Immature natural killer cell (primary cell): ENCODE results near the gene GDF10. TPM values are rescaled to one million over a fixed set of nuclear protein-coding genes. Genes with fewer than 3 reads are reported as not detected.

Source experiments
- DNase-seq, 3 donors: peaks; one replicate each; pipeline ENCODE4 v3.0.0; 2022; ENCODE audit warnings: mixed read lengths in 1 of 3
- H3K27ac Mint-ChIP-seq, 6 donors: one replicate each; pipeline ENCODE4 v1.8.0; 2020; ENCODE audit warnings: mixed read lengths in 6 of 6, mild to moderate bottlenecking in 5 of 6, inconsistent platforms in 4 of 6, moderate library complexity in 3 of 6
- H3K27me3 Mint-ChIP-seq, 3 donors: one replicate each; pipeline ENCODE4 v1.8.0; 2020 to 2021; ENCODE audit warnings: low read depth in 3 of 3, mild to moderate bottlenecking in 3 of 3, mixed read lengths in 3 of 3, moderate library complexity in 3 of 3, inconsistent platforms in 1 of 3
- H3K36me3 Mint-ChIP-seq, 3 donors: one replicate each; pipeline ENCODE4 v1.8.0; 2020; ENCODE audit warnings: mixed read lengths in 3 of 3, inconsistent platforms in 2 of 3, mild to moderate bottlenecking in 2 of 3
- H3K4me1 Mint-ChIP-seq, 2 donors: one replicate each; pipeline ENCODE4 v1.8.0; 2020; ENCODE audit warnings: inconsistent platforms in 2 of 2, mild to moderate bottlenecking in 2 of 2, mixed read lengths in 2 of 2, moderate library complexity in 1 of 2
- H3K4me3 Mint-ChIP-seq, 5 donors: one replicate each; pipeline ENCODE4 v1.8.0; 2020; ENCODE audit warnings: mild to moderate bottlenecking in 5 of 5, mixed read lengths in 5 of 5, inconsistent platforms in 3 of 5, moderate library complexity in 3 of 5
- H3K9me3 Mint-ChIP-seq, 6 donors: one replicate each; pipeline ENCODE4 v1.8.0; 2020; ENCODE audit warnings: mild to moderate bottlenecking in 6 of 6, mixed read lengths in 6 of 6, inconsistent platforms in 4 of 6, moderate library complexity in 3 of 6
- polyA plus RNA-seq, 3 donors: library from polyadenylated mRNA; unstranded; fragments of 300-500 nt; fragmentation: Illumina TruSeq; gene quantifications; one replicate each; pipeline ENCODE4 v1.2.3, GENCODE V29; 2021

GDF10 gene
- polyA plus RNA-seq, 3 donors from 2014 or later: not detected

DNA sequence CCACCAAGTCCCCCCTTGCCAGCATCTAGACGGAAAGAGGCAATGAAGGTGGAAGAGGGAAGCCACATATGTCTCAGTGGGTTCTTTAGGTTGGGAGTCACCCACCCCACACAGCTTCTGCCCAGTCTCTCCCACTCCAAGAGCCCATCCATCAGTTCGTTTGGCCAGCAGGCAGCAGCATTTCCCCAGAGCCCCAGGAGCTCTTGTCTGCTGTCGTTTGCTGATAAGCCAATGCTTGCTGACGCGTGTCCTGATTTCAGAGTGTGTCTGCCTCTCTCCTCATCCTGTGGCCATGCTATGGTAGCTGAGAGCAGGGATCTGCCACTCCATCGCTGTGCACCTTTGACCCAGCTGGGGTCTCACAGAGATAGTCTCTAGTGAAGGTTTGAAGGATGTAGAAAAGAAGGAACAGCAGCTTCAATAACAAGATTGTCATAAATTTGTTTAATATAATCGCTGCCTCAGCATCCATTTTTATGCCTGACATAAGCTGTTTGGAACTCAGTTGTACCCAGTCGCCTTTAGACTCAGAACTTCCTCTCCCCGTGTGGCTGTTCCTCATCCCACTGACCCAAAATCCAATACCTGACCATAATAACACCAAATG is 39.4 kb upstream of the GDF10 start:
- DNase-seq: no peak
- Mint-ChIP-seq H3K9me3 (peaks cover 0 to 6% (median 0%) of the 10 kb centered on the region in 6 donors), H3K4me3 (no peak overlapping the region), H3K4me1 (peaks cover 24 to 35% of the 10 kb centered on the region in 2 donors), H3K27ac (peak overlapping the region in 3 of 6 donors; percentile 23 to 53 (median 31)), H3K36me3 (no peaks in the 10 kb centered on the region), H3K27me3 (peaks cover 0 to 3% (median 0%) of the 10 kb centered on the region in 3 donors)

- H3K4me3 Mint-ChIP-seq: no peak overlapping the region
- no peak for DNase-seq
- H3K27me3 Mint-ChIP-seq: peaks cover 0 to 3% (median 0%) of the 10 kb centered on the region in 3 donors
- peaks cover 0 to 6% (median 0%) of the 10 kb centered on the region in 6 donors for H3K9me3 Mint-ChIP-seq
- peaks cover 24 to 34% of the 10 kb centered on the region in 2 donors for H3K4me1 Mint-ChIP-seq
- H3K27ac Mint-ChIP-seq: peak overlapping the region in 3 of 6 donors; percentile 23 to 71 (median 53)
- no peaks in the 10 kb centered on the region for H3K36me3 Mint-ChIP-seq
These were observed 38.9 kb upstream of the GDF10 start for GRCh38 chr10:47261121-47261520.

DNA sequence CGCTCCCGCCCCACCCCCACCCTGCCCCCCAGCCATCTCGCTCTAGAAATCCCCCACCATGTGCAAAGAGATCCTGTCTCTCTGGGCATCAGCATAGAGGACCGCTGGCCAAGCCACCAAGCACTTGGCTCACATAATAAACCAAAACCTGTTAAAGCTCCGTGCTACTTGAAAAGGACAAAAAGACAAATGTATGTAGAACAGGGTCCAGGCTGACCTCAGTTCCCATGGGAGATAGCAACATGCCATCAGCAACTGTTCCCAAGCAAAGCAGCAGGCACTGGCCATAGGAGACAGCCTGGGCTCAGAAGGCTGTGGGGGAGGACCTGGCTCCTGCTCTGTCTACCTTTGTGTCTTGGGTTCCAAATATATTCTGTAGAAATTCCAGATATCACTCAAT is 38.4 kb upstream of the GDF10 start:
- Mint-ChIP-seq H3K4me3 (no peak overlapping the region), H3K4me1 (peaks cover 22 to 30% of the 10 kb centered on the region in 2 donors), H3K27ac (no peak overlapping the region), H3K9me3 (peaks cover 0 to 6% (median 0%) of the 10 kb centered on the region in 6 donors), H3K36me3 (no peaks in the 10 kb centered on the region), H3K27me3 (peaks cover 0 to 3% (median 1%) of the 10 kb centered on the region in 3 donors)
- no peak for DNase-seq

GRCh38 chr10:47262606-47263533 is 37.1 kb upstream of the GDF10 start:
- peaks cover 9 to 17% of the 10 kb centered on the region in 2 donors for H3K4me1 Mint-ChIP-seq
- H3K27ac Mint-ChIP-seq: no peak overlapping the region

DNA sequence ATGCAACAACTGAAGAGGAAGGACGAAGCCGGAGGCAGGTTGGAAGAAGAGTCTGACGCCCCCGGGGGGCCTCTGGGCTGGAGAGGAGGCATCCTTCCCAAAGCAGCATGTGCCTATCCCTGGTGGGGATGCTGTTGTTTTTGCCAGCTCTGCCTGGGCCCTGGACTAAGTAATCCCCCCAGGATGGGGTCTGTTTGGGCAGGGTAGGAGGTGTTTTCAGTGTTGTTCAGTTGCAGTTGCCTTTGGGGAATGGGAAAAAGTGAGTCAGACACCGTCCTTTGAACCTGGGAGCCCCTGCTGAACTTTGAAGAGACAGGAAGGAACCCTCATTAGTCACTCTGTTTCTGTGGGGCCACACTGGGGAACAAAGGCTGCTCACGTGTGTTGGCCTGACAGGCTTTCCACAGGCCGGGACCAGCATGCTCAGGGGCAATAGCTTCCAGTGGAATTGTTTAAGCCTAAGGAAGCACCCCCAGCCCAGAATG is 35.2 kb upstream of the GDF10 start:
- peaks cover 0 to 6% (median 0%) of the 10 kb centered on the region in 6 donors for H3K9me3 Mint-ChIP-seq
- no peak overlapping the region for H3K27ac Mint-ChIP-seq
- no peak overlapping the region for H3K4me3 Mint-ChIP-seq
- no peak for DNase-seq
- no peaks in the 10 kb centered on the region for H3K36me3 Mint-ChIP-seq
- peaks cover 0 to 6% (median 5%) of the 10 kb centered on the region in 3 donors for H3K27me3 Mint-ChIP-seq
- H3K4me1 Mint-ChIP-seq: peaks cover 4 to 12% of the 10 kb centered on the region in 2 donors

More at GRCh38 chr10:47262606-47263533, 37.1 kb upstream of the GDF10 start:
- DNase-seq: no peak
- Mint-ChIP-seq H3K4me3 (no peak overlapping the region), H3K27me3 (peaks cover 0 to 5% (median 3%) of the 10 kb centered on the region in 3 donors), H3K36me3 (no peaks in the 10 kb centered on the region), H3K9me3 (peaks cover 0 to 6% (median 0%) of the 10 kb centered on the region in 6 donors)

- Mint-ChIP-seq H3K36me3 (no peaks in the 10 kb centered on the region), H3K27ac (no peak overlapping the region), H3K27me3 (peaks cover 0 to 7% (median 5%) of the 10 kb centered on the region in 3 donors), H3K4me1 (peaks cover 0 to 2% of the 10 kb centered on the region in 2 donors), H3K4me3 (no peak overlapping the region), H3K9me3 (peaks cover 0 to 6% (median 0%) of the 10 kb centered on the region in 6 donors)
- no peak for DNase-seq
These were observed 33.4 kb upstream of the GDF10 start for GRCh38 chr10:47266602-47267001.

- Mint-ChIP-seq H3K4me3 (no peak overlapping the region), H3K4me1 (no peaks in the 10 kb centered on the region), H3K27ac (no peak overlapping the region)
These were observed 31.3 kb upstream of the GDF10 start for GRCh38 chr10:47268696-47269095.

GRCh38 chr10:47269294-47269693 is 30.7 kb upstream of the GDF10 start:
- peaks cover 2 to 7% (median 5%) of the 10 kb centered on the region in 3 donors for H3K27me3 Mint-ChIP-seq
- no peaks in the 10 kb centered on the region for H3K4me1 Mint-ChIP-seq
- DNase-seq: no peak
- H3K36me3 Mint-ChIP-seq: no peaks in the 10 kb centered on the region
- no peak overlapping the region for H3K27ac Mint-ChIP-seq
- peaks cover 0 to 6% (median 0%) of the 10 kb centered on the region in 6 donors for H3K9me3 Mint-ChIP-seq
- H3K4me3 Mint-ChIP-seq: no peak overlapping the region

More at GRCh38 chr10:47268696-47269095, 31.3 kb upstream of the GDF10 start:
- DNase-seq: no peak
- peaks cover 0 to 4% (median 1%) of the 10 kb centered on the region in 6 donors for H3K9me3 Mint-ChIP-seq
- H3K27me3 Mint-ChIP-seq: peaks cover 2 to 7% (median 5%) of the 10 kb centered on the region in 3 donors
- H3K36me3 Mint-ChIP-seq: no peaks in the 10 kb centered on the region

- H3K4me1 Mint-ChIP-seq: no peaks in the 10 kb centered on the region
- peaks cover 0 to 6% (median 0%) of the 10 kb centered on the region in 6 donors for H3K9me3 Mint-ChIP-seq
- peaks cover 2 to 7% (median 5%) of the 10 kb centered on the region in 3 donors for H3K27me3 Mint-ChIP-seq
- DNase-seq: no peak
- H3K36me3 Mint-ChIP-seq: no peaks in the 10 kb centered on the region
- H3K4me3 Mint-ChIP-seq: no peak overlapping the region
- no peak overlapping the region for H3K27ac Mint-ChIP-seq
These were observed 23.9 kb upstream of the GDF10 start for GRCh38 chr10:47276071-47276470.

- no peaks in the 10 kb centered on the region for H3K36me3 Mint-ChIP-seq
- H3K9me3 Mint-ChIP-seq: peaks cover 0 to 6% (median 0%) of the 10 kb centered on the region in 6 donors
- H3K4me3 Mint-ChIP-seq: no peak overlapping the region
- H3K27ac Mint-ChIP-seq: no peak overlapping the region
- DNase-seq: no peak
- no peaks in the 10 kb centered on the region for H3K4me1 Mint-ChIP-seq
- H3K27me3 Mint-ChIP-seq: peaks cover 0 to 7% (median 7%) of the 10 kb centered on the region in 3 donors
These were observed 23.2 kb upstream of the GDF10 start for GRCh38 chr10:47276576-47277351.

GRCh38 chr10:47277352-47278151 is 22.4 kb upstream of the GDF10 start:
- Mint-ChIP-seq H3K27ac (no peak overlapping the region), H3K9me3 (peaks cover 0 to 6% (median 0%) of the 10 kb centered on the region in 6 donors), H3K27me3 (peaks cover 0 to 8% (median 7%) of the 10 kb centered on the region in 3 donors), H3K4me1 (no peaks in the 10 kb centered on the region), H3K36me3 (no peaks in the 10 kb centered on the region), H3K4me3 (no peak overlapping the region)
- no peak for DNase-seq

DNA sequence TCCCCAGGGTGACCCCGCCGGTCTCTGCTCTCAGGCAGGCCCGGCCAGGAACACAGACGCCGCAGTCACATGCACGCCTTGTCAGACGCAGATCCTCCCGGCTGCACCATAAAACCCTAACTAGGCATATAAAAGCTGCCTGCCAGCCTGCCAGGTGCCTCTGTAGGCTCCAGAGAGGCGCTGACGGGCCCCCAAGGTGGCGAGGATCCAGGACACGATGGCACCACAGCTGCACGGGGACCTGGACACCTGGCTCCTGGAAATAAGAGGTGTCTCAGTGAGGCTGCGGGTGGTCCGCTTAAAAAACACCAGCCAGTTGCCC is 21.9 kb upstream of the GDF10 start:
- Mint-ChIP-seq H3K36me3 (no peaks in the 10 kb centered on the region), H3K4me1 (no peaks in the 10 kb centered on the region), H3K27me3 (peaks cover 0 to 8% (median 7%) of the 10 kb centered on the region in 3 donors), H3K4me3 (no peak overlapping the region), H3K9me3 (peaks cover 0 to 6% (median 0%) of the 10 kb centered on the region in 6 donors), H3K27ac (no peak overlapping the region)
- no peak for DNase-seq

DNA sequence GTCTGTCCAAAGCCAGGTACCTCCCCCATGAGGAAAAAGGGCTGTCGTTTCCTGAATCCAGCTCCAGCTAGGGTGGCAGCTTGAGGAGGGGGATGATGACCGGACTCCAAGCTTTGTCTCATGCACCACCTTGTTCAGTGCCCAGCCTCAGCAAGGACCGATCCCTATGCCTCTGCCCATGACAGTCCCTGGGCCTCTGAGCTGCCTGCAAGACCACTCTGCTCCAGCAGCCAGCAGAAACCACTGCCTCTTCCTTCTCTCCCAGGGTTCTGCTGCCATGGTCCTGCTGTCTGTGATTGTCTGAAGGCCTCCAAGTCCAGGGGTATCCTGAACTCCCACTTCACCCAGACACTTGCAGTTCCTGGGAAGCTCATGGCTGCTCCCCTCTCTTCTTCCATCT is 21.3 kb upstream of the GDF10 start:
- Mint-ChIP-seq H3K4me1 (no peaks in the 10 kb centered on the region), H3K27ac (no peak overlapping the region), H3K27me3 (peaks cover 0 to 8% (median 7%) of the 10 kb centered on the region in 3 donors), H3K36me3 (no peaks in the 10 kb centered on the region), H3K4me3 (no peak overlapping the region), H3K9me3 (peaks cover 0 to 2% (median 0%) of the 10 kb centered on the region in 6 donors)
- no peak for DNase-seq
